Neural progenitor cell (in vitro differentiated cells): ENCODE data around the gene TBC1D17.

Source experiments
- EZH2 ChIP-seq: fragments of 200-600 bp; sonication (generic); IDR thresholded peaks from 2 replicates; pipeline ENCODE4 v1.6.1; 2017; ENCODE audit warnings: antibody characterized with exemption, mild to moderate bottlenecking, moderate library complexity
- EZH2phosphoT487 ChIP-seq: fragments of 200-600 bp; sonication (generic); IDR thresholded peaks from 2 replicates; pipeline ENCODE4 v1.6.1; 2017; ENCODE audit warnings: antibody characterized with exemption
- TF ChIP-seq, protein P1 (sequence below): fragments of 200-600 bp; sonication (generic); IDR thresholded peaks from 2 replicates; pipeline ENCODE4 v1.5.1; 2017; ENCODE audit warnings: antibody characterized with exemption, mild to moderate bottlenecking

DNA sequence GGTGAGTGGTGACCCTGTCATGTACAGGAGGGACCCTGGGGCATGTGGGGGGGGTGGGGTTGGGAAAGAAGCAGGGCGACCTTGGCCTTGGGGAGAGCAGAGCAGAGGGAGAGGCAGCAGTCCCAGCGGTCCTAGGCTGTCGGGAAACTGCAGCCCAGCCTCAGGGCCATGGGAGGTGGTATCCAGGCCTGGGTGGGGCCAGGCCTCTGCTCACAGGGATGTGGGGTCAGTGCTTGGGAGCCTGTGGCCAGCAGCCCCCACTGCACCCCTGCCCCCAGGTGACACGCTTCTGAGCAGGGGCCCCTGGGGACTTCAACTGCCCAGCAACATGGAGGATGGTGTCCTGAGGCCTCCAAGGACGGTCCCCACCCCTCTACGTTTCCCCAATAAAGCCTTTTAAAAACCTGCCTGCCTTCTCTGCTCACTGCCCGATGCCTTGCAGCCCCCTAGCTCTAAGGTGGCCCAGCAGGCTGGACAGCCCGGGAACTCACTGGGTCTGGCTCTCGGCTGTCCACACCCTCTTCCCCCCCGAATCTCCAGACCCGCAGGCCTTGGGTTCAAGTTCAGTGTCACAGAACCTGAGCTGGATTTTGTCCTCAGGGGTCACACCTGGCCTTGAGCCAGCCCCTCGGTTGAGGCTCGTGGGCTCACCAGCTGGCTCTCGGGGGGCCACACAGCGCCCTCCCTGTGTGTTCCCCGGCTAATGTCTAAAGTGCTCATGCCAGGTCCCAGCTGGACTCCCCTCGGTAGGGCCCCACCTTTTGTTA is 17.0 kb upstream of the TBC1D17 start:
- TF ChIP-seq, protein P1, sequence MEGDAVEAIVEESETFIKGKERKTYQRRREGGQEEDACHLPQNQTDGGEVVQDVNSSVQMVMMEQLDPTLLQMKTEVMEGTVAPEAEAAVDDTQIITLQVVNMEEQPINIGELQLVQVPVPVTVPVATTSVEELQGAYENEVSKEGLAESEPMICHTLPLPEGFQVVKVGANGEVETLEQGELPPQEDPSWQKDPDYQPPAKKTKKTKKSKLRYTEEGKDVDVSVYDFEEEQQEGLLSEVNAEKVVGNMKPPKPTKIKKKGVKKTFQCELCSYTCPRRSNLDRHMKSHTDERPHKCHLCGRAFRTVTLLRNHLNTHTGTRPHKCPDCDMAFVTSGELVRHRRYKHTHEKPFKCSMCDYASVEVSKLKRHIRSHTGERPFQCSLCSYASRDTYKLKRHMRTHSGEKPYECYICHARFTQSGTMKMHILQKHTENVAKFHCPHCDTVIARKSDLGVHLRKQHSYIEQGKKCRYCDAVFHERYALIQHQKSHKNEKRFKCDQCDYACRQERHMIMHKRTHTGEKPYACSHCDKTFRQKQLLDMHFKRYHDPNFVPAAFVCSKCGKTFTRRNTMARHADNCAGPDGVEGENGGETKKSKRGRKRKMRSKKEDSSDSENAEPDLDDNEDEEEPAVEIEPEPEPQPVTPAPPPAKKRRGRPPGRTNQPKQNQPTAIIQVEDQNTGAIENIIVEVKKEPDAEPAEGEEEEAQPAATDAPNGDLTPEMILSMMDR = no peak
- TF ChIP-seq EZH2 (no peak), EZH2phosphoT487 (no peak)
